NCI-H510A treated with DMSO at 0.1 percent for 48 hours (cell line): Measurements from ENCODE around the gene PRAC1.
A peak's percentile ranks its signal among the peaks of the same experiment; 100 is the strongest.

Experiments used
- DNase-seq: peaks from one replicate; lab custom pipeline; 2025; lab: John Stamatoyannopoulos, UW

PRAC1 gene

DNA sequence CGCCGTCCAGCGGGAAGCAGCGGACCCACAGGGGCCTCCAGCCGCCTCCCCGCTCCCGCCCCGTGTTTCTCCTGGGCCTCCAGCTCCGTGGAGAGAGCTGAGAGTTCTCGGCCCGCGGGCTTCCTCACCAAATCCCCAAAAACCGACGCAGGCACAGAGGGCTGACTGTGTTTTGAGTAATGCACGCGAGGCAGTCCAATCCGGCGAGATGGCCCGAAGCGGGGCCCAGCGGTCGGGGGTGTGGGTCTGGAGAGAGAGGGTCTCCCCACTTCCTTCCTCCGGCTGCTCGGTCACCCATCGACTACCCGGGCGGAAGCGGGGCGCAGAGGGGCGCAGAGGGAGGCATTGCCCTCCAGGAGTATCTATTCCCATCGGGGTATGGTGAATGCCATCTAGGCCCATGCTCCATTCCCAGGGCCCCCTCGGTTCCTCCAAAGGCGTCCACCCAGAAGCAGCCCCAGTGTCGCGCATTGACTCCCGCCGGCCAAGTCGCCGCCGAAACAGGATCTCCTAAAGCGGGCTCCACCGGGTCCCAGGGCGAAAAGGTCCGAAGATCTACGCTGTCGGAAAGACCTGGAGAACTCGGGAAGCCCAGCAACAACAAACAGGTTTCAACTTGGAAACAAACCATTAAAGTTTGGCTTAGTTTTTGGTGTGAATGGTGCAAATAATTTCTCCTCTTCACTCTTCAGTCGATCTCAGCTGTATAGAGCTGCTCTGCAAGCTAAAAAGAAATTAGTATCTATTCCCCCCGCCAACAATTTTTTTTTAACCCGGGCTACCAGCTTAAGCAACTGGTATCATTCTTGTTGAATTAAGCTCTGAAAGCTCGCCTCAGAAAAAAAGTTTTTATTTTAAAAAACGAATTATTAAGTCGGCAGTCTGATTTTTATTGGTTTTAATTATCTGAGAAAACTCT lies 25.4 kb upstream of the PRAC1 start:
- no peak for DNase-seq

- DNase-seq: no peak
Observed at GRCh38 chr17:48746916-48747444, 24.7 kb upstream of the PRAC1 start.

DNA sequence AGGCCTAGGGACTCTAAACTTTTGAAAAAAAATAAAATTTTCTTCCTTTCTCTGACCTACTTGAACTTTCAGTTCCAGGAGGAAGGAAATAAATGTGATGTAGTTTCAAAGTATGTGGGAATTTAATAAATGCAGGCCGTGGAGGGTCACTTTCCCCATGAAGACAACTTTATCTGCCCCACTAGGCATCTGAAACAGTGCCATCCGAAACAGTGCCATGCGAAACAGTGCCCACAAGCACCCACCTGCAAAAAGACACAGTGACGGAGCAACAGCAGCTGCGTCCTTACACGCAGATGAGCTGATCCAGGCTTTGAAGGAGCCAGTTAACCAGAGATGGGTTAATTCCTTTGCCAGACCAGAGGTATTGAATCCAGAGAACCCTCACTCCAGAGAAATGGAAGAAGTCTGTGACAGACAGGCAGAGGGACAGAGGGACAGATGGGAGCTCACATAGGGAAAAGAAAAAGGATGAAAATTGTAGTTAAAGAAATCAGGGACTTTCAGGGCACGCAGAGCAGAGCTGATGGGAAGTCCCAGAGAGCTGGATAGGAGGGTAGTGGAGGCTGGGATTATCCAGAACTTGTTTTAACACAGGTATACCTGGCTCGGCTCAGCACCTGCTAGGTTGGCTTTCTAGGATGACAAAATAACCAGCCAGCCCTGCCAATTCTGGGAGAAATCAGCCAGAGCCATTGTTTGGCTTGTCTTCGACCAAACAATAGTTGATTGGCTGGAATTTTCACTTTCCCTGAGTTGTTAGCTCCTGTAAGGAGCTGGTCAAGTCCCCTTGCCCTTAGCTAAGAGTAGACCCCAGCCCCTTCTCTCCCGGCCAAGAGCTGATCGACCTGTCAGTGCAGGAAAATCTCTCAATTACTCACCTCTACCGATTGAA lies 23.3 kb upstream of the PRAC1 start:
- DNase-seq: no peak

- no peak for DNase-seq
Observed at GRCh38 chr17:48740537-48740936, 18.2 kb upstream of the PRAC1 start.

DNA sequence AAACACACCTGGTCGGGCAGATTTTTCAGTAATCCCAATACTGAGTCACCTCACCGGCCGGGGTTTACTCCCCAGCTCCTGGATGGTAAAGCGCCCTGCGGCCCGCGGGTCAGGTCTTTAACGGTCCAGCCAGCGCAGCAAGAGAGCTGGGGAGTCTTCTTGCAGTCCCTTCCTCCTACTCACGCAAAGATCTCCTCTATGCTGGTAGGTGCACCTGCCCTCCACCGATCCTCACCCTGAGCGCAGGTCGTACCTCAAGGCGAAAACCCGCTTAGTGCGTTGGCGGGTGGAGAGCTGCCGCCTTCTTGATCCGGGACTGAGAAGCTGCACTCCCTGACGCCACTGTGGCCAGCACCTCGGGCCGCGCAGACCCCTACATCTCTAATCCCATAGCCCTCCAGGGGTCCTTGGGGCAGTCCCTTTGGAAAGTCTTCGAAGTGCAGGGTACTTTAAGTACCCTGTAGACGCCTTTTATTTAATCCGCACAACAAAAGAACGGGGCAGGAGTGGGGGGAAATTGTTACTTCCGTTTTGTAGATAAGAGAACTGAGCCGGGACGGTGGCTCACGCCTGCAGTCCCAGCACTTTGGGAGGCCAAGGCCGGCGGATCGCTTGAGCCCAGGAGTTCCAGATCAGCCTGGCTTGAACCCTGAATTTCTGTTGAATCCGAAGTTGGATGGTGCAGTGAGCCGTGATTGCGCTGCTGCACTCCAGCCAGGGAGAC lies 16.6 kb upstream of the PRAC1 start:
- DNase-seq: no peak

GRCh38 chr17:48738424-48738802 lies 16.1 kb upstream of the PRAC1 start:
- DNase-seq: no peak

DNA sequence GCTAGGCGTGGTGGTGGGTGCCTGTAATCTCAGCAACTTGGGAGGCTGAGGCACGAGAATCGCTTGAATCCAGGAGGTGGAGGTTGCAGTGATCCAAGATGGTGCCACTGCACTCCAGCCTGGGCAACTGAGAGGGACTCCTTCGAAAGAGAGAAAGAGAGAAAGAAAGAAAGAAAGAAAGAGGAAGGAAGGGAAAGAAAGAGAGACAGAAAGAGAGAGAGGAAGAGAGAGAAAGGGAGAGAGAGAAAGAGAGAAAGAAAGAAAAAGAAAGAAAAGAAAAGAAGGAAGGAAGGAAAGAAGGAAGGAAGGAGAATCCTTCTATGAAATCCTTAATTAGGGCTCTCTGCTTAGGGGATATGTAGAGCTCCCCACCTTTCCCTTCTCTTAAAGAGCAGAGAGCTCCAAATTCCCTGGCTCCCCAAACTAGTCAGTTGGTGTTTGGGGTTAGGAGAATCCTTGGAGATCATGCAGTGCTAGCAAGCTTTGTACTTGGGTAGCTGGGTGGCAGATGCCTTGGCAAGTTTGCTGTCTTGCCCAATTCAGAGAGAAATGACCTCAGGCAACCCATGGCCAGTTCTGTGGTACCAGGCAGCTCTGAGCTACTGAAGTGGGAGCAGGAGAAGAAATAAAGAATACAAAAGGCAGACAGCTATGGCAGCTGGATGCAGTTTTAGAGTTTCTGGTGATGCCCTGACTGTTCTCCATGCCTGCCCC lies 15.2 kb upstream of the PRAC1 start:
- no peak for DNase-seq

DNA sequence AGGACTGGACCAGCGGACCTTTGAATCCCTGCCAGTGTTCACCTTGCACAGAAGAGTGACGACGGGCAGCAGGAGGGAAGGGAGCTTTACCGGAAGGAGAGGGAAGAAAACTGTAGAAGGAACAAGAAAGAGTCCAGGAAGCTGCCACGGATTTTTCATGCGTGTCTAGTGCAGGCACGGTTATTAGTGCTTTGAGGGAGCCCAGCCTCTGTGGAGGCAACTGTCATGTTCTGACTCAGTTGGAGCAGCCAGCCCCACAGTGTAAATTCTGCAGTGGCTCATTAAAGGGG lies 12.7 kb upstream of the PRAC1 start:
- DNase-seq: no peak

- no peak for DNase-seq
Observed at GRCh38 chr17:48734333-48735061, 12.2 kb upstream of the PRAC1 start.

DNA sequence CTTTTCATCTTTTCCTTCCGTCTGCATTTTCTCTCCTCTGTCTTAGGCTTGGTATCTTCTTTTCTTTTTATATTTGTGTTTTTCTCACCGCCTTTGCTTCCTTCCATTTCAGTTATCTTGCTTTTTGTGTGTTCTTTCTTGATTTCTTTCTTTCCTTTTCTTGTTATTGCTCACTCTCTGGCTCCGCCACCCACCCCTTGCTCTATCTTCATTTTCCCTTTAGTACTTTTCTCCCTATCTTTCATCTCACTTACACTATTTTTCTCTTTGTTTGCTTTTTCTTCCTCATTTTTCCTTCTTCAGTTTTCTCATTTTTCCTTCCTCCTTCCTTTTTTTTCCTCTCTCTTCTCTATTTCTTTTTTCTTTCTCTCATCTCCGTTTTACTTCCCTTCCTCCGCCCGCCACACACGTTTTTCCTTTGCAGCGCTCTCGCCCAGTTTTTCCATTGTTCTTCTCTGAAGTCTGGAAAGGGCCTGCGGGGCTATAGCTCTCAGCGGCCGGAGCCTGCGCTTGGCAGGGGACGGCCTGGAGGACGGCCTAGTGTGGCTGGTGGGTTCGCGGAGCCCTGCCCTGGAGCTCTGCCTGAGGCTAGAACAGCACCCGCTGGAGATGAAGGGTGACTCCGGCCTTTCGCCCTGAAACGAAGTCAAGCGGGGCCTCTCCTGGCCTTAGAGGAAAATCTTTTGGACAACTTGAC lies 11.5 kb upstream of the PRAC1 start:
- no peak for DNase-seq

GRCh38 chr17:48732688-48733629 lies 10.6 kb upstream of the PRAC1 start:
- DNase-seq: no peak

DNA sequence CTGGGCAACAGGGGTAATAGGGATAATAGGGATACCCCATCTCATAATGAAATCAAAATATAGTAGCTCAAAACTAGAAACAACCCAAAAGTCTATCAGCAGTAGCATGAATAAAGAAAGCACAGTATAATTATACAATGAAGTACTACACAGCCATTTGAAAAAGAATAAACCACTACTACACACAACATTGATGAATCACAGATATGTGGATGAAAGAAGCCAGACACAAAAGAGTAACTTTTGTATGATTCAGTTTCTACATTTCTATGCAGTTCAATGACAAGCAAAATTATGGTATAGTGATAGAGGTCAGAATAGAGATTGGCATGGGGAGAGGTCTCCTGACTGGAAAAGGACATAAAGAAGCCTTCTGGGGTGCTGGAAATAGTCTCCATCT lies 9.0 kb upstream of the PRAC1 start:
- no peak for DNase-seq

- DNase-seq: no peak
Observed at GRCh38 chr17:48730240-48730550, 7.9 kb upstream of the PRAC1 start.

DNA sequence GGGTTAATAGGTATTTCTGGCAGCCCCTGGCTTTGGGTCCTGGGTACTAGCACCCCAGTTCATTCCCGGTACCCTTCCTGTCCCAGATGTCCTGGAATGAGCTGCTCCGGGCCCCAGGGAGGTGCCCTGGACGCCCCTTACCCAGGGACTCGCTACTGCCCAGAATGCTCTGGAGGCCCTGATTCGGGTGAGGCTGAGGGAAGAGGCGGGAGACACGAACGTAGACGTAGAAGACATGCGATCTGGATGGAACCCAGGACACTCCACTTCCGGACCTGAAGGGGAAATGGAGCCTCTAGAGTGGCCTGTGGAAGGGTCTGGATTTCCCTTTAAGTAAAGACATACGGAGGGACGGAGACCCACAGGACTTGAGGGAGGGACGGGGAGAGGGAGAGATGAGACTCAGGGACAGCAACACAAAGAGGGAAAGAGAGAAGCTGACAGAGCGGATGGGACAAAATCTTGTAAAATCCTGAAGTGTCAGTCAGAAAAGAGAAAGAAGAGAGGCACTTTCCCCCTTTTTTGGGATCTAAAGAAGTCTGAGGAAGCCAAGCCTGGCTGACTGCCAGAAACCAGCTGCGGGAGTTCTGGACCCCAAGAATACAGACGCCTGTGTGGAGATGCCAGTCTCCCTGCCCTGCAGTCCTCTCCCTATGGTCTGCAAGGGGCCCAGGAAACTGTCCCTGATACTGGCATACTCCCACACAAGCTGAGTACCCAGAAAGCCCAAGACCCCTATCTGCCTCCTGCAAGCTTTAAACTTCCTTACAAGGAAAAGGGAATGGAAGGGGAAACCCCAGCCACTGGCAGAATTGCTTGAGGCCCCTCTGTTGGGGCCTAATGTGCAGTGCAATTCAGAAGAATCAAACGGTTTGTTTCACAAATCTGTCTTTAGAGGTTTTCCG lies 7.3 kb upstream of the PRAC1 start:
- DNase-seq: peak; percentile 71

DNA sequence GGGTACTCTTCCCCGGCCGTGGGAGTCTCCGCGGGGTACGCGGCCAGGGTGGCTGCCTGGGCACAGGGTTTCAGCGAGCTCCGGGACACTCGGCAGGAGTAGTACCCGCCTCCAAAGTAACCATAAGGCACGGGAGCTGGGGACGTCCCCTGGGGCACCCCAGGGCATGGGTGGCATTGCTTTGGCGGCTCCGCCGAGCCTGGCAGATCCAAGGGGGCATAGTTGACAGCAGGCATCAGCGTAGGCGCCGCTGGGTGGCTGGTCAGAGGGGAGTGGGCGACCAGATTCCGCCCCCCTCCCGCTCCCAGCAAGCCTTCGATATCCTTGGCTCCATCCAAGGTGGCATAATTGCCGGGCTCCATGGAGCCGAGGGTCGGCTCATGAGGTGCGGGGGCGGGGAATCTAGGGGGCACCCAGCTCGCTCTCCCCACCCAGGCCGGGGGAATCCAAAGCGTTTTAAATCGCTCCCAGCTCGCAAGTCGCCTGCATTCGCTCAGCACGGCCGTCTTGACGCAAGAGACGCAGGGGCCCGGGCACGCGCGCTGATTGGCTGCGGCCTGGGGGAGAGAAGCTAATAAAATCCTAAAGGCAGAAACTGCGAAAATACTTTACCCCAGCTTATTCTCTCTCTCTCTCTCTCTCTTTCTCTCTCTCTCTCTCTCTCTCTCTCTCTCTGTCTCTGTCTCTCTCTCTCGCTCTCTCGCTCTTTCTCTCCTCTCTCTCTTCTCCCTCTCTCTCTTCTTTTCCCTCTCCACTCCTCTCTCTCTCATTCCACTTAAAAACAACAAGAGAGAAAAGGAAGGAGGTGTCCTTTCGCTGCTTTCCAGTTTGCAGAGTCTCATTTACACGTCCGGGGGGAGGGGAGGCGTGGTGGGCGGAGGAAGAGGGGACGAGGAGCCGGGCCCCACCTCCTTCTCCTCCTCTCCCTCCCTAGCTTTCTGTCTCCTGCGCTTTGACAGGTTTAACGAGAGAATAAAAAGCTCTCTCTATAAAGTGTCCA lies 6.2 kb upstream of the PRAC1 start, which contains the start of gene HOXB13:
TSS of gene HOXB13 (minus strand) at position 519 of the 1,000 bp plus-strand sequence. CDS start at position 362, 157 bp downstream.
- DNase-seq: peak; percentile 90

DNA sequence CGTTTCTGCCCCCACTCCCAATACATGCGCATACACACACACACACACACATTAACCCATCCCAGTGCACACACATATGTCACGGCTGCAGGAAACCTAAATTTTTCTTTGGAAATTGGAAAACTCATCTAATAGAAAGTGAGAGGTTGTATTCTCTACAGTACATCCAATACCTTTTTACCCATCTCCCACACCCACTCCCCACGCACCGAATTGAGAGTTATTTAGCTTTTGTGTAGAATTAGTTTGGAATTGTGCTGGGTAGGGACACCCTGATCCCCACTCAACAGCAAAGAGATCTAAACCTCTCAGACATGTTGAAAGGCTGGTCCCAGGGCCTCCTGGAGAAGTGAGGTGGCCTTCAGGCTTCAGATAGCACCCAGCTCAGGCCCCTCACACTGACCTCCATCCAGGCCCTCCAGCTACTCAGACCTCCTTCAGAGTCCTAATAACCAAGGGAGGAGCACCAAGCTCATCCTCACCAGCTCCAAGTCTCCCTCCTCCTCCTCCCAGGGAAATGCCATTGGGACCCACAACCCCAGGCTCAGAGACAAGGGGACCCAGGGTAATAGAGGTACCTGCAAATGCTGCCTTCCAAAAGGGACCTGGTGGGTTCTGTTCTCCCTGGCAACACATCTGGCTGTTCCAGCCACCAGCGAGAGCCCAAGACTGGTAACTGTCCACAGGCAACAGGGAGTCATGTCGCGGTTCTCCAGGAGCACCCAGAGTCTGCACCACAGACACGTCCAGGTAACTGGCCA lies 5.3 kb upstream of the PRAC1 start:
- DNase-seq: no peak
